ENCODE data around the gene SVBP.

Gene SVBP

DNA sequence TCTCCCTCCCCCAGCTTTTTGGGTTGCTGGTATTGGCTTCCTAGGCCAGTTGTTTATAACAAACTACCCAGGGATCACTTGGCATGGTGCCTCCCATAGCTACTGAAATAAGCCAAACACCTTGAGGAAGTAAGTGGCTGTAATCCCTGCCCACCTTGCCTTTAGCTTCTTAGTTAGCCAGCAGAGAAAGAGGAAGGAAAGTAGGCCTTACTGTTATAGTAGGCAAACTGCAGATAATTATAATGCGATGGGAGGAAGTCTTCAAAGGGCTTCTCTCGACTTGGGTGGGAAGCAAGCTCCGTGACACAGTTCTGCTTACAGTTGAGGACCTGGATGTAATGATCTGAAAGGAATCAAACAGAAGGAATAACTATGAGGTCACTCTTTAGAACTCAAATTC, 58.6 kb downstream of the SVBP start:
- DNase-seq = no peak

DNA sequence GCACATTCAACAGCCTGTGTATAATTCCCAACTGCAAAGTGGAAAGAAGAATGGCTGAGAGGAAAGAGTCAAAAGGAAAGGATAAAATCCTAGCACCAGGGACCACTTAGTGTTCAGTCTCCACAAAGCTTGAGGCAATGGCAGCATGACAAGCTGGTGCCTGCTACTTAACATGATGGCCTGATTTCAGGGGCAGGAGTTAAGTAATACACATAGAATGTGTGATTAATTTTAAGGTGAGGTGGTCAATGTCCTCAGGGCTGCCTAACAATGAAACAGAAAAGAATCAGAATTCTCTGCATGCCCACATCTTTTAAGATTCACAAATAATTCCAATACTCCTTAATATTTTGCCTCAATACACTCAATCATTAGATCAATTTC, 59.3 kb downstream of the SVBP start:
- no peak for DNase-seq

Measured in left hindlimb (tissue), 1 donor.